NCI-H2196 treated with DMSO at 0.1 percent for 48 hours (cell line): Measurements from ENCODE around the gene LIPK.

Source experiments
- DNase-seq: peaks from one replicate; lab custom pipeline; 2025; ENCODE audit not compliant: unreplicated experiment; lab: John Stamatoyannopoulos, UW

Gene LIPK

DNA sequence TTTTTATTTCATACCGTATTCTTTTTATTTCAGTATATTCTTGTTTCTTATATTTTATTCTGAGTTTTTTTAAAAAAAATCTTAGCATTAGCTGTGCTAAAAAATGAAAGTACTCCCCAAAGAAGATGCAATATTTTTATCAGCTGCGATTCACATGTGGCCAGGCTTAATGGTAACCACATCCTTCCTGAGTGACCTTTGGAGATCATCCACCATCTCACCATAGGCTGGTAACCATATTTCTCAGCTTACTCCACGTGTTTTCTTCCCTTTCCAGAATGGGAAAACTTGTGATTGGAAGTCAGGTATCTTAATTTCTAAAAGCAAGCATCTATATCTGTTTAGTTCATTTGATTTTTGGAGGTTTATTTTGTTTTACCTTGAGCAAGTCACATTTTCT is 77.7 kb downstream of the LIPK start:
- no peak for DNase-seq

DNA sequence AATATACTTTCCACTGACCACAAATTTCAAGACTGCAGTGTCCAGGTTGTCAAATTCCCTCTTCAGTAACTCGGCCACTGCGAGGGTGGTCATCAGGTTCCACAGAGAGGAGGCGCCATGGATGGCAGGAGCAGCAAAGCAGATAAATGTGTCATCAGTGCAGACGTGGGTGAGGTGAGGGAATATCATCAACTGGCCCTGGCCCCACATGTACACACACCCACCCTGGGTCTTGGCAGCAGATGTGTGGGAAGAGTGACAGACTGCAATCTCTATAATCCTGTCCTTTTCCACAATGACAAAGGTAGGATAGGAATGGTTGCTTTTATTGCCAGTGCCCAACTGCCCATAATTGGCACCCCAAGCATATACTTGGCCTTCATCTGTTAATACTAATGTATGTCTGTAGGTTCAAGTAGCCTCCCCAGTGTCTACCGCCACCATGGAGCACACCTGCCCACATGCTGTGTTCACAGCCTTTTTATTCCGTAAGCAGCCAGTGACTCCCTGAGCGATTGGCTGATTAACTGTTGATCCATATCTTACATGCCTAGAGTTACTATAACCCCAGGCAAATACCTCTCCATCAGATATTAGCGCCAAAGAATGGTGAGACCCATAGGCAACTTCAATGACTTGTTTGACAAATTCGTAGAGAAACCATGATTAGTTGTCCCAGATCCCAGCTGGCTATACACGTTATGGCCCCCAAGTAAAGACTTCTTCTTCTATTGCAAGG is 80.2 kb downstream of the LIPK start:
- DNase-seq, result no peak

DNA sequence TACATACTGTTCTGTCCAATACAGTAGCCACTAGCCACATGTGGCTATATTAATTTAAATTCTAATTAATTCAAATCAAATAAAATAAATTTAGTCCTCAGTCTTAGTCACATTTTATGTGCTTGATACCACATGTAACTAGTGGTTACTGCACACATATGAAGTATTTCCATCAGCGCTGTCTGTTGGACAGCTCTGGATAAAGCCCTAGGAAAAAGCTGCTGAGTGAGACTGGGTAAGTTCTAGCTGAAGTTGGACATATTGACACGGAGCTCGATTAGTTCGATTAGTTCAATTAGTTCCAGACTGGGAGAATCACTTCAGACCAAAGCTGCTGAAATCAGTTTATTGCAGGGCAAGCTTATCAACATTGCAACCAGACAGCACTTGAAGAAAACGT is 81.4 kb downstream of the LIPK start:
- DNase-seq, result no peak

- no peak for DNase-seq
Observed at GRCh38 chr10:88788924-88789323, 82.9 kb downstream of the LIPK start.

GRCh38 chr10:88791924-88792323 is 85.9 kb downstream of the LIPK start:
- no peak for DNase-seq

DNA sequence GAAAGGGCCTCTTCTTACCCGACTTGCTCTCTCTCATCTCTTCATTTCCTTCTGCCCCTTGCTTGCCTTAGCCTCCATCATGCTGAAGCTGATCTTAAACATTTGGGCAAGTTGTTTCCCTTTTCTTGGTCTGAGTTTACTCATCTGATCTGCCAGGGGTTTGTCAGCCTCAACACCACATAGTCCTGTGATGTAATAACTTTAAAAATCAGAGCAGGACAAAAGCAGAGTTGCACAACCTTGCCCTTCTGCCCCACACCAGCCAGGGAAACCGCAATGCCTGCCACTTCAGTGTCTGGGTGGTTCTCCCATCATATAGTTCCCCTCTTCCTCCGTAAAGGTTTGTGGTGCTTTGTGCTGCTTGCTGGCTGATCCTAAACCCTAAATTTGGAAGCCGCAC is 86.6 kb downstream of the LIPK start:
- DNase-seq, result no peak

- no peak for DNase-seq
Observed at GRCh38 chr10:88793712-88794299, 87.8 kb downstream of the LIPK start.

DNA sequence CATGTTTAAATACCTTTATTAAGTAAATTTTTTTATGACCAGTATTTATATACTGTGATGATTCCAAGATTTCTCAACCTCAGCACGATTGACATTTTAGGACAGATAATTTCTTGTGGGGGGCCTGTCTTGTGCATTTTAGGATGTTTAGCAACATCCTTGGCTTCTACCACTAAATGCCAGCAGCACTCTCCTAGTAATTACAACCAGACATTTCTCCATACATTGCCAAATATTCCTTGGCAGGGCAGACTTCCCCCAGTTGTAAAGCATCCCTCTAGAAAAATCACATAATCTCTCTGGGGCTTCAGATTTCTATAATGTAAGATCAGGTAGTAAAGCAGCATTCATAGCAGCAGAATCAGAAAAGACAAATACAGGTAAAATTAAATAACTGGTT is 88.7 kb downstream of the LIPK start:
- DNase-seq, result no peak

DNA sequence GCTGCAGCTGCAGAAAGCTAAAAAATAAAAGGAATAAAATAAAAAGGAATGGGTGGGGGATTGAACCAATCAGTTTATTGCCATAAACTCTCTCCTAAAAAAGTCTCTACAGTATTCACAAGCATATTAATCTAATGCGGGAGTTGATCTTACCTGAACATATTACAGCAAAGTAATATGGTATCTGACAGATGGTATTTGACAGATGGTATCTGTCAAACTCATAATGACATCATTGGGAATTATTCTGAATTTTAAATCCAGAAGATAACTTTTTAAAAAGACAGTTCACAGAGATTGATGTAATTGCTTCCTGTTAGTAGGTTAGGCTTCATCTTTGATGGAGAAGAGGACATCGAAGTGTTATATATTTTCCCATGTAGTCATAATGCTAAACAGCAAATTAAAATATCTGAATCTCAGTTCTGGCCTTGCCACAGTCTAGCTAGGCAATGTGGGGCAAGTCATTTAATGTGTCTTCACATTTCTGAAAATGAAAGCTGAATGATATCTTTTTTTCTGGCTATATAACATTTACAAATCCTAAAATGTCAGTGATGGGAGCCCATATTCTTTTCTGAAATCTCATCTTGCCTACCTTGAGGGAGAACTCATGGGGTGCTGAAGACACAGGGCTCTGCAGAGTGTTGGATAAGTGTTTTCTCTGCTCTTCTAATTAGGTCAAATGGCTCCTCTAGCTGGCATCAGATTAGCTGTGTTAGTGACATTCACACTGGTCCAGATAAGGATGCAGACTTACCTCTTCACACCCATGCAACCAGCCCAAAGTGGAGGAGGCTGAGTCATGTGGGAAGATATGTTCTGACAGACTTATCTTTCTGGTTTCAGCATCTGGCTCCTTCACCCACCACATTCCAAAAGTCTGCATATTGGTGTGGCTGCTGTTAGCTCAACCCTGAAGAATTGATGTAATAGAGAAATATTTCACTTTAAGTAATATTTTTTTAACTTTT is 94.4 kb downstream of the LIPK start:
- DNase-seq, result no peak
